HG03060 (cell line): ENCODE measurements around the gene PDIA3.
"Not testable (repeated sequence)": the region's sequence is repeated elsewhere in the genome, so short reads cannot be mapped to it uniquely, and the experiment has no call there.

ENCODE experiments used
- ATAC-seq: cut with Tn5 transposase; IDR thresholded peaks from one replicate; pipeline ENCODE4 v1.9.1; 2021; ENCODE audit warnings: low read depth, moderate number of reproducible peaks; ENCODE audit not compliant: unreplicated experiment

PDIA3 gene

GRCh38 chr15:43746245-43746902, at the start of gene PDIA3:
TSS of gene PDIA3 (plus strand) at chr15:43746438. CDS start at chr15:43746540, 102 bp downstream.
- ATAC-seq, result peak; percentile 32

GRCh38 chr15:43702174-43702573, 44.1 kb upstream of the PDIA3 start:
- no peak for ATAC-seq

- ATAC-seq, result no peak
These were observed 43.4 kb upstream of the PDIA3 start for GRCh38 chr15:43702701-43703424.

GRCh38 chr15:43710431-43711131, 35.7 kb upstream of the PDIA3 start:
- ATAC-seq, result not testable (repeated sequence)

- no peak for ATAC-seq
These were observed 23.1 kb upstream of the PDIA3 start for GRCh38 chr15:43723151-43723550.

- ATAC-seq, result not testable (repeated sequence)
These were observed 19.9 kb upstream of the PDIA3 start for GRCh38 chr15:43726306-43726705.

GRCh38 chr15:43728053-43728725, 18.0 kb upstream of the PDIA3 start:
- not testable (repeated sequence) for ATAC-seq

- ATAC-seq, result no peak
These were observed 10.8 kb upstream of the PDIA3 start for GRCh38 chr15:43735416-43735815.

GRCh38 chr15:43746903-43747309, 668 bp downstream of the PDIA3 start:
- not testable (repeated sequence) for ATAC-seq

GRCh38 chr15:43748376-43748775, 2.1 kb downstream of the PDIA3 start:
- no peak for ATAC-seq

- peak; percentile 59 for ATAC-seq
These were observed 3.6 kb downstream of the PDIA3 start for GRCh38 chr15:43749690-43750345.

GRCh38 chr15:43751885-43752284, 5.6 kb downstream of the PDIA3 start:
- ATAC-seq, result no peak

GRCh38 chr15:43762824-43763223, 16.6 kb downstream of the PDIA3 start:
- no peak for ATAC-seq

GRCh38 chr15:43763819-43764446, 17.7 kb downstream of the PDIA3 start:
- no peak for ATAC-seq

GRCh38 chr15:43769584-43770228, 23.5 kb downstream of the PDIA3 start:
- no peak for ATAC-seq

- ATAC-seq, result no peak
These were observed 25.6 kb downstream of the PDIA3 start for GRCh38 chr15:43771816-43772215.

GRCh38 chr15:43772624-43773023, 26.4 kb downstream of the PDIA3 start:
- ATAC-seq, result no peak

GRCh38 chr15:43774062-43774461, 27.8 kb downstream of the PDIA3 start:
- no peak for ATAC-seq

- ATAC-seq, result no peak
These were observed 29.2 kb downstream of the PDIA3 start for GRCh38 chr15:43775411-43775965.
